CD4-positive, alpha-beta T cell (primary cell): Measurements from ENCODE around the gene IFNW1. TPM values are rescaled to one million over a fixed set of nuclear protein-coding genes. Genes with fewer than 3 reads are reported as not detected.
"Not testable (repeated sequence)": the region's sequence is repeated elsewhere in the genome, so short reads cannot be mapped to it uniquely, and the experiment has no call there.

Experiments used
- ATAC-seq: fragments of 200-7000 bp; cut with Tn5 transposase; one replicate; pipeline ENCODE4 v1.10.0; 2022; ENCODE audit warnings: mild to moderate bottlenecking; ENCODE audit not compliant: poor library complexity
- CTCF ChIA-PET: fragments of 350-600 bp; sonication (Branson Sonifier 250); formaldehyde crosslinking; loops from one replicate; lab custom pipeline; 2021; ENCODE audit warnings: antibody characterized with exemption, inconsistent platforms; lab: Charles Lee
- POLR2A ChIA-PET: fragments of 350-600 bp; sonication (Branson Sonifier 250); formaldehyde crosslinking; loops from one replicate; lab custom pipeline; 2021; ENCODE audit warnings: antibody characterized with exemption, inconsistent platforms; lab: Charles Lee
- DNase-seq, 14 experiments: peaks; one replicate each; pipeline ENCODE4 v3.0.0-alpha.2; 2013 to 2020; ENCODE audit warnings: mixed read lengths in 2 of 14
- H3K27ac ChIP-seq, 2 donors: one replicate each; pipeline versions ENCODE4 v1.5.1 to v1.7.0; 2013; ENCODE audit warnings: low read length in 2 of 2, low read depth in 1 of 2, mild to moderate bottlenecking in 1 of 2
- H3K27me3 ChIP-seq, 2 experiments: 1 replicate in 1 of 2; 2 replicates in 1 of 2; pipeline versions ENCODE4 v1.6.1 to v1.7.0; 2013; ENCODE audit warnings: low read length in 2 of 2, control low read depth in 1 of 2, mild to moderate bottlenecking in 1 of 2, moderate library complexity in 1 of 2; ENCODE audit not compliant: insufficient read depth in 2 of 2, control insufficient read depth in 1 of 2
- H3K36me3 ChIP-seq: one replicate; pipeline ENCODE4 v1.6.1; 2013; ENCODE audit warnings: low read length, control low read depth; ENCODE audit not compliant: insufficient read depth
- H3K4me1 ChIP-seq: one replicate; pipeline ENCODE4 v1.6.1; 2013; ENCODE audit warnings: low read length, control low read depth; ENCODE audit not compliant: insufficient read depth
- H3K4me3 ChIP-seq: one replicate; pipeline ENCODE4 v1.5.1; 2013; ENCODE audit warnings: mild to moderate bottlenecking, low read length, moderate library complexity
- H3K9me3 ChIP-seq, 2 experiments: 1 replicate in 1 of 2; 2 replicates in 1 of 2; pipeline versions ENCODE4 v1.6.1 to v1.7.0; 2013; ENCODE audit warnings: low read length in 2 of 2, mild to moderate bottlenecking in 2 of 2, control low read depth in 1 of 2, moderate library complexity in 1 of 2; ENCODE audit not compliant: control insufficient read depth in 1 of 2, insufficient read depth in 1 of 2
- H3K27ac Mint-ChIP-seq: one replicate; pipeline ENCODE4 v1.8.0; 2020; ENCODE audit warnings: mixed read lengths
- H3K27me3 Mint-ChIP-seq: one replicate; pipeline ENCODE4 v1.8.0; 2021; ENCODE audit warnings: mixed read lengths
- H3K36me3 Mint-ChIP-seq: one replicate; pipeline ENCODE4 v1.8.0; 2021; ENCODE audit warnings: low read depth, mixed read lengths
- H3K4me1 Mint-ChIP-seq: one replicate; pipeline ENCODE4 v1.8.0; 2021; ENCODE audit warnings: low read depth, mixed read lengths
- H3K4me3 Mint-ChIP-seq: one replicate; pipeline ENCODE4 v1.8.0; 2020; ENCODE audit warnings: mild to moderate bottlenecking, mixed read lengths
- H3K9me3 Mint-ChIP-seq: one replicate; pipeline ENCODE4 v1.8.0; 2020; ENCODE audit warnings: mixed read lengths
- CTCF ChIP-seq: fragments of 200-600 bp; IDR thresholded peaks from one replicate; pipeline ENCODE4 v1.8.0; 2022; ENCODE audit warnings: antibody characterized with exemption, mild to moderate bottlenecking
- intact Hi-C, 2 experiments: fragments of 100-400 bp; cut with DNase I in 1 of 2; cut with micrococcal nuclease in 1 of 2; formaldehyde crosslinking; loops; one replicate each; pipeline versions ENCODE4 v1.15.1 to v1.9.0; 2023 to 2025; cut with DNase I, micrococcal nuclease
- polyA plus RNA-seq, 2 donors: library from polyadenylated mRNA; unstranded; fragments of 120-200 nt; gene quantifications; one replicate each; pipeline ENCODE4 v1.2.1, GENCODE V29; 2013
- total RNA-seq, 174 experiments: library from RNA in 2 of 174; stranded (reverse) in 2 of 174; gene quantifications; one replicate each; pipeline ENCODE4 v1.2.3 and lab custom pipeline; 2021 to 2026

Gene IFNW1
- total RNA-seq (not detected), total RNA-seq (lab: John Stamatoyannopoulos, UW) (0 to 0.05 (median 0) reads per million in 172 experiments)
- not detected for polyA plus RNA-seq (2013, experiment 1 of 2)
- 0.05 TPM for polyA plus RNA-seq (2013, experiment 2 of 2)

- no peaks in the 10 kb centered on the region for H3K27me3 ChIP-seq
- TF ChIP-seq CTCF: no peak
- ChIA-PET POLR2A (no interaction called here), CTCF (no interaction called here)
- H3K27me3 Mint-ChIP-seq: no peaks in the 10 kb centered on the region
- H3K36me3 Mint-ChIP-seq: no peaks in the 10 kb centered on the region
- H3K9me3 ChIP-seq: no peaks in the 10 kb centered on the region
- no peaks in the 10 kb centered on the region for H3K9me3 Mint-ChIP-seq
- no peak within 1 kb of the TSS for H3K27ac Mint-ChIP-seq
- H3K4me3 Mint-ChIP-seq: no peak within 1 kb of the TSS
- H3K4me1 Mint-ChIP-seq: peaks cover 9% of the 10 kb centered on the region
- no peaks in the 10 kb centered on the region for H3K36me3 ChIP-seq
- H3K27ac ChIP-seq: no peak within 1 kb of the TSS
- intact Hi-C loops: no loop called here
- H3K4me1 ChIP-seq: peaks cover 7% of the 10 kb centered on the region
- H3K4me3 ChIP-seq: no peak within 1 kb of the TSS
- DNase-seq (no peak), ATAC-seq (no peak)
Measured at GRCh38 chr9:21141427-21141882, at the start of gene IFNW1. Gene IFNW1, minus strand, starts transcription at chr9:21141832. Its CDS starts 262 bp downstream, at chr9:21141570.

- H3K36me3 Mint-ChIP-seq, H3K9me3 Mint-ChIP-seq, H3K9me3 ChIP-seq, H3K27ac Mint-ChIP-seq, H3K4me1 Mint-ChIP-seq, H3K27me3 ChIP-seq, H3K27me3 Mint-ChIP-seq, H3K4me1 ChIP-seq, H3K4me3 ChIP-seq, intact Hi-C loops, H3K4me3 Mint-ChIP-seq, ATAC-seq, CTCF ChIA-PET, POLR2A ChIA-PET, H3K36me3 ChIP-seq, H3K27ac ChIP-seq, DNase-seq: not testable (repeated sequence)
Measured at GRCh38 chr9:21187487-21187886, 45.9 kb upstream of the IFNW1 start, which contains the start of gene IFNA4. Gene IFNA4, minus strand, starts transcription at chr9:21187587. Its CDS starts 56 bp downstream, at chr9:21187531.

- H3K4me3 ChIP-seq, H3K27ac Mint-ChIP-seq, H3K4me1 Mint-ChIP-seq, H3K36me3 Mint-ChIP-seq, H3K36me3 ChIP-seq, intact Hi-C loops, H3K4me1 ChIP-seq, H3K27ac ChIP-seq, H3K27me3 ChIP-seq, H3K4me3 Mint-ChIP-seq, H3K27me3 Mint-ChIP-seq, H3K9me3 Mint-ChIP-seq, H3K9me3 ChIP-seq: not testable (repeated sequence)
- peak; percentile 60 for TF ChIP-seq CTCF
- peak; percentile 84 for ATAC-seq
- POLR2A ChIA-PET: interaction anchor here (0.6 to 0.7 kb wide), 3 partner anchors 9 to 764 kb away, joined by 3 to 4 read pairs (median 3); no protein-coding TSS in a partner anchor
- DNase-seq: peak in 5 of 14 experiments; percentile 5 to 54 (median 39)
- CTCF ChIA-PET: interaction anchor here (1.2 to 1.7 kb wide), 3 partner anchors 9 to 21 kb away, joined by 3 to 6 read pairs (median 6); no protein-coding TSS in a partner anchor
Measured at GRCh38 chr9:21182810-21183736, 41.4 kb upstream of the IFNW1 start.
